ENCODE data around the gene MTMR8.
"Not testable (repeated sequence)": the region's sequence is repeated elsewhere in the genome, so short reads cannot be mapped to it uniquely, and the experiment has no call there.

The MTMR8 gene

DNA sequence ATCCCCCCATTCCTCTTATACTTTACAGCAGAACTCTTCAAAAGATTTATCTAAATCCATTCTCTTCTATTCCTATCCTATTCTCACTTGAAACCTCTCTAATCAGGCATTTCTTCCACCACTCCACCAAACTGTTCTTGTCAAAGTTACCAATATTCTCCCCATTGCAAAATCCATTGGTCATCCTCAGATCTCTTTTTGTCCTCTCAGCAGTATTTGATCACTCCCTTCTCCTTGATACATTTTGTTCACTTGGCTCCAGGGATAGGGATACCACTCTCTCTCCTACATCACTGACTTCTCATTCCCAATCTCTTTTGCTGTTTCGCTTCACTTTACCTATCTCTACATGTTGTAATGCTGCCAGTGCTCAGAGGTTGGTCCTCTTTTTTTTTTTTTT is 2.8 kb upstream of the MTMR8 start:
- TF ChIP-seq, protein P1, sequence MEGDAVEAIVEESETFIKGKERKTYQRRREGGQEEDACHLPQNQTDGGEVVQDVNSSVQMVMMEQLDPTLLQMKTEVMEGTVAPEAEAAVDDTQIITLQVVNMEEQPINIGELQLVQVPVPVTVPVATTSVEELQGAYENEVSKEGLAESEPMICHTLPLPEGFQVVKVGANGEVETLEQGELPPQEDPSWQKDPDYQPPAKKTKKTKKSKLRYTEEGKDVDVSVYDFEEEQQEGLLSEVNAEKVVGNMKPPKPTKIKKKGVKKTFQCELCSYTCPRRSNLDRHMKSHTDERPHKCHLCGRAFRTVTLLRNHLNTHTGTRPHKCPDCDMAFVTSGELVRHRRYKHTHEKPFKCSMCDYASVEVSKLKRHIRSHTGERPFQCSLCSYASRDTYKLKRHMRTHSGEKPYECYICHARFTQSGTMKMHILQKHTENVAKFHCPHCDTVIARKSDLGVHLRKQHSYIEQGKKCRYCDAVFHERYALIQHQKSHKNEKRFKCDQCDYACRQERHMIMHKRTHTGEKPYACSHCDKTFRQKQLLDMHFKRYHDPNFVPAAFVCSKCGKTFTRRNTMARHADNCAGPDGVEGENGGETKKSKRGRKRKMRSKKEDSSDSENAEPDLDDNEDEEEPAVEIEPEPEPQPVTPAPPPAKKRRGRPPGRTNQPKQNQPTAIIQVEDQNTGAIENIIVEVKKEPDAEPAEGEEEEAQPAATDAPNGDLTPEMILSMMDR (IDR thresholded peaks at IDR 0.05; ENCODE audit: low read depth, low read length), result no peak
- no peak for DNase-seq (ENCODE audit: low read depth in 2 of 2)
- no peak overlapping the region for H3K4me3 ChIP-seq (replicated peaks in 1 of 2; ENCODE audit: low read depth in 2 of 2, low read length in 2 of 2)

DNA sequence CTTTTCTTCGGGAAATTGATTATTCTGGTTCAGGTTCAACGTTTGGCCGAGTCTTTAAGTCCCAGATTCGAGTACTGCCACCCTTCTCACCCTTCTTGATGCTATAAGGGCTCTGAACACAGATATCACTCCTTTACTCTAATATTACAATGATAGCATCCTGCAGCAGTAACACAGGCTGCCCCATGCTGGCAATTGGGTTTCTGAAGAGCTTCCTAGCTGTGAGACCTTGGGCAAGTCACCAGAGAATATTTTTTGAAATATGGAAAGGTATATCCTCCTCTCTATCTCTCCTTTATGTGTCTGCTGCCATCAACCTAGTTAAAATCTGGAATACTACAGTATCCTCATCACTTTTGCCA is 297 bp upstream of the MTMR8 start:
- TF ChIP-seq, protein P1 (IDR thresholded peaks at IDR 0.05; ENCODE audit: low read depth, low read length), result no peak
- no peak for DNase-seq (ENCODE audit: low read depth in 2 of 2)
- H3K4me3 ChIP-seq (replicated peaks in 1 of 2; ENCODE audit: low read depth in 2 of 2, low read length in 2 of 2), result no peak overlapping the region

DNA sequence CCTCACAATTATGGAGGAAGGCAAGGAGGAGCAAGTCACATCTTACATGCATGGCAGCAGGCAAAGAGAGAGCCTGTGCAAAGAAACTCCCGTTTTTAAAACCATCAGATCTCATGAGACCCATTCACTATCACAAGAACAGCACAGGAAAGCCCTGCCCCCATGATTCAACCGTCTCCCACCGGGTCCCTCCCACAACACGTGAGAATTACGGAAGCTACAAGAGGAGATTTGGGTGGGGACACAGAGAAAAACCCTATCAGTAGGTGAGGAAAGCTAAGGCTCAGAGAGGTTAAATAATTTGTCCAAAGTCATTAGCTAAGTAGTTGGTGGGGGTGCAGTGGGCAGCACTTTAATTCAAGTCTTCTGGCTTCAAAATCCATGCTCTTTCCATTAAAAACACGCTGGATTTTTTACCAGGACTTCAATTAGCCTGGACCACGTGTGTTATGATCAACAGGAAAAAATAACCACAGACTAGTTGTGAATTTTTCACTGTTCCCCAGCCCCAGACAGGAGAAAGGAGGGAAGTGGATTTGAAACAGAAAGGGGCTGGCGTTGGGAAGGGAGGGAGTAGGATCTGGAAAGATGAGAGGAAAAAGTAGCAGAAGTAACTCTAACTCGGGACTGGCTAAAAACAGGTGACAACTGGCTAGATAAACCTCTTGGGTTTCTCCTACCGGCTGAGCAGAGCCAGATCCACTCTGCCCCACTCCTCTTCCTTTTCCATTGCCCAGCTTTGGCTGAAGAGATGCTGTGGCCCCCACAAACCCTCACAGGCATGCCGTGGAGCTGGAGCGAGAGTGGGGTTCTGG is 986 bp downstream of the MTMR8 start:
- DNase-seq (ENCODE audit: low read depth in 2 of 2), result no peak
- H3K4me3 ChIP-seq (replicated peaks in 1 of 2; ENCODE audit: low read depth in 2 of 2, low read length in 2 of 2), result no peak overlapping the region
- TF ChIP-seq, protein P1 (IDR thresholded peaks at IDR 0.05; ENCODE audit: low read depth, low read length), result no peak

DNA sequence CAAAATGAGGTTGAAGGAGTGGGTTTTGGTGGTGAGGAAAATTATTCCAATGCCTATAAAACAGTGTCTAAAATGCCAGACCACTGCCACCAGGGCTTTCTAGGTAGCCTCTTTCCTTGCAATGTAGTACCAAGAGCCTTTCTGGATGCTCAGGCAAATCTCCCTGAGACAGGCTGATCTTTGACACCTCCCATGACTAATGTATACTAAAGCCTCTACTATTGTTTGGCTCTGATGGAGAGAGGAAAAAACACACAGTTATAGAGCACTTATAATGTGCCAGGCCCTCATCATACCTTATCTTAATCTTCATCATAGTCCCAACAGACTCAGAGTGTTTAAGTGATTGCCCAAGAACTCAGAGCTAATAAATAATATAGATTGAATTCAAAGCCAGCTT is 5.8 kb downstream of the MTMR8 start:
- DNase-seq (ENCODE audit: low read depth in 2 of 2), result no peak
- no peak overlapping the region for H3K4me3 ChIP-seq (replicated peaks in 1 of 2; ENCODE audit: low read depth in 2 of 2, low read length in 2 of 2)
- TF ChIP-seq, protein P1 (IDR thresholded peaks at IDR 0.05; ENCODE audit: low read depth, low read length), result no peak

DNA sequence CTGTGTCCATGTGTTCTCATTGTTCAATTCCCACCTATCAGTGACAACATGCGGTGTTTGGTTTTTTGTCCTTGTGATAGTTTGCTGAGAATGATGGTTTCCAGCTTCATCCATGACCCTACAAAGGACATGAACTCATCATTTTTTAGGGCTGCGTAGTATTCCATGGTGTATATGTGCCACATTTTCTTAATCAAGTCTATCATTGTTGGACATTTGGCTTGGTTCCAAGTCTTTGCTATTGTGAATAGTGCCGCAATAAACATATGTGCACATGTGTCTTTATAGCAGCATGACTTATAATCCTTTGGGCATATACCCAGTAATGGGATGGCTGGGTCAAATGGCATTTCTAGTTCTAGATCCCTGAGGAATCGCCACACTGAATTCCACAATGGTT is 14.5 kb downstream of the MTMR8 start:
- H3K4me3 ChIP-seq (replicated peaks in 1 of 2; ENCODE audit: low read depth in 2 of 2, low read length in 2 of 2); DNase-seq (ENCODE audit: low read depth in 2 of 2): not testable (repeated sequence)

DNA sequence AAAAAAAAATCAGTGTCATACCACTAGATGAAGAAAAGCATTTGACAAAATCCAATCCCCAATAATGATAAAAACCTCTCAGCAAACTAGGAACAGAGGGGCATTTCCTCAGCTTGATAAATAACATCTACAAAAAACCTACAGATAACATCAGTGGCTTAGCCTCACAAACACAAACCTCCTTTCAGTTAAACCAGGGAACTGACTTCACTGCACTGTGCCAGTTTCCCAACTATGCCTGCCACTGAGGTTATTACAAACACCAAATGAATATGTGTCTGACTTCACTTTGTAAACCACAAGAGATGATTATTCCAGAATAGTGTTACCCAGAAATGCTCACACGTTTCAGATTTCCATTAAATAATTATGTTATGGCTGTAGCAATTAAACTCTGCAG is 15.3 kb downstream of the MTMR8 start:
- no peak overlapping the region for H3K4me3 ChIP-seq (replicated peaks in 1 of 2; ENCODE audit: low read depth in 2 of 2, low read length in 2 of 2)
- TF ChIP-seq, protein P1 (IDR thresholded peaks at IDR 0.05; ENCODE audit: low read depth, low read length), result no peak
- DNase-seq (ENCODE audit: low read depth in 2 of 2), result no peak

DNA sequence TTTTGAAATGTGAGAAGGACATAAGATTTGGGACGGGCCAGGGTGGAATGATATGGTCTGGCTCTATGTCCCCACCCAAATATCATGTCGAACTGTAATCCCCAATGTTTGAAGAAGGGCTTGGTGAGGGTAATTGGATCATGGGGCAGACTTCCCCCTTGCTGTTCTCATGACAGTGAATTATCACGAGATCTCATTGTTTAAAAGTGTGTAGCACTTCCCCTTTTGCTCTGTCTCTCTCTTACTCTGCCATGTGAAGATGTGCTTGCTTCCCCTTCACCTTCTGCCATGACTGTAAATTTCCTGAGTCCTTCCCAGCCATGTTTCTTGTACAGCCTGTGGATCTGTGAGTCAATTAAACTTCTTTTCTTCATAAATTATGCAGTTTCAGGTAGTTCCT is 17.5 kb downstream of the MTMR8 start:
- no peak for DNase-seq (ENCODE audit: low read depth in 2 of 2)
- no peak overlapping the region for H3K4me3 ChIP-seq (replicated peaks in 1 of 2; ENCODE audit: low read depth in 2 of 2, low read length in 2 of 2)
- TF ChIP-seq, protein P1 (IDR thresholded peaks at IDR 0.05; ENCODE audit: low read depth, low read length), result no peak

Data from cardiac fibroblast (primary cell).